Hematopoietic multipotent progenitor cell treated with erythropoietin and hydrocortisone succinate and interleukin-3 and kit ligand, for 6 days (in vitro differentiated cells): ENCODE measurements around the gene DYRK1A.

Experiments
- DNase-seq: peaks from one replicate; pipeline ENCODE4 v3.0.0-alpha.2; 2015

The DYRK1A gene

DNA sequence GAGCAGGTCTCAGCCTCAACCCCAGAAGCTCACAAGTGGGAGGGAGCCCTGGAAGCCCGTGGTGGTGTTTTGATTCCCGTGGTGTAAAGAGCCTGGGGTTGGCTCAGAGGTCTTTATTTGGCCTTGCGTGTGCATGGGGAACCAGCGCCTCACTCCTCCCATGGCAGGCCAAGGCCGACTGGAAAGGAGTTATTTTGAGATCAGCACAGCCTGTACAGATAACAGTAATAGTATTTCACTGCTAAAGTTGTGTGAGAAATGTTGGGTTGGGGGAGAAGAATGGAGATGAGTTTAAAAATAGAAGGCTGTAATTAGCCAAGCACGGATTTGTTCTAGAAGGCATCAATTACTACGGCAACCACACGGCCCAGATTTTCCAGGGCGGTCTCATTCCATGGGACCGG is 186.5 kb downstream of the DYRK1A start:
- no peak for DNase-seq

DNA sequence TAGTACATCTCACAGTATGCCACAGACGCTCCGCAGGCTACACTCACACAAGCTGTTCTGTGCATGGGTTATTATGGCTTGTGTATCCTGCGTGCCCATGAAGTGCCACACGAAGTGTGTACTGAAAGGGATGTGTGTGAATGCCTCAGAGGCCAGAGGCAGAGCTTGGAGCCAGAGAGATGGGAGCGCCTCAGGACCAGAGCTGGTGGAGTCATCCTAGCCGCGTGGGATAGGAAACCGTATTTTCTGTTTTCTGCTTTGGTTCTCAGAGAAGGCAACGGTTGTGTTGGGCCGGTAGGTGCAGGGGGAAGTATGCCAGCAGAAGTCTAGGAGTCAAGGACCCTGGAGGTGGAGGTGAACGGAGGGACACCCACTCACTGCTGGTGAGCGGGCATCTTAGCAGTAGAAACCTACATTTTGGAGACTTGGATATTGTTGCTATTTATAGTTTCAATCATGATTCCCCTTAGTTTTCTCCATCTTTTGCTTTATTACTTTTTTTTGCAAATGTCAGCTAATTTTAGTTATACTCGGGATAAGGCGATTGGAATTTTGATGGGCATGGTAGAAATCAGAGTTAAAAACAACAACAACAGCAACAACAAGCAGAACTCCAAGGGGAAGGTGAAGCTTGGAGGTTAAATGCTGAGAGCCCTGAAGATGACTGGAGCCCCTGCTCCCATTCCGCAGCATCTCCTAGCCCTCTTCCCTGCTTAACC is 188.2 kb downstream of the DYRK1A start:
- no peak for DNase-seq

GRCh38 chr21:37555672-37556261 is 189.2 kb downstream of the DYRK1A start:
- DNase-seq = no peak

DNA sequence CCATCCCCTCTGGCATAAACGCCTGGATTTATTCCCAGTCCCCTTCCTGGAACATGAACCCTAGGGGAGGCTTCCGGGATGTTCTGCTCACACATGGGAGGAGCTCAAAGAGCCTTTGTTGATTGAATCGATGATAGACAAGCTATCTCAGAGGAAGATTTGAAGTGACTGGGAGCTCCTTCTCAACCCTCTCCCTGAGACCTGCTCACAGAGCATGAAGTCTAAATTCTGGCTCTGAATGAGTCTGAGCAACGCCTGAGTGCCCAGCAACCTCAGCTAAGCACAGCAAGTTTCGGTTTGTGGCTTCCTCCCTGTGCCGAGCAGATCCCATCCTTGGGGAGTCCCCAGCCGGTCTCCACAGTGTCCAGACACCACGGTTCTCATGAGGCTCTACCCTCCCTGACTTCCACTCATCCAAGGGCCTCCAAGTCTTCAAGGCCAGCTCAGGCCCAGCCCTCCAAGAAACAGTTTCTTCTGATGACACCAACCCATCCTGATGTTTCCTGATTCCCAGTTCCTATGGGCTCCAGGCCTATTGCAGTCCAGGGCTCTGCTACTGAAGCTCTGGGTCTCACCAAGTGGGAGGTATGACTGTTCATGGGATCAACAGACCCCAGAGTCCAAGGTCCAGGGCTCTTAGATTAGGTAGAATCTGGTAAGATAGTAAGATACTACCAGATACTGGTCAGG is 190.8 kb downstream of the DYRK1A start:
- DNase-seq = no peak

DNA sequence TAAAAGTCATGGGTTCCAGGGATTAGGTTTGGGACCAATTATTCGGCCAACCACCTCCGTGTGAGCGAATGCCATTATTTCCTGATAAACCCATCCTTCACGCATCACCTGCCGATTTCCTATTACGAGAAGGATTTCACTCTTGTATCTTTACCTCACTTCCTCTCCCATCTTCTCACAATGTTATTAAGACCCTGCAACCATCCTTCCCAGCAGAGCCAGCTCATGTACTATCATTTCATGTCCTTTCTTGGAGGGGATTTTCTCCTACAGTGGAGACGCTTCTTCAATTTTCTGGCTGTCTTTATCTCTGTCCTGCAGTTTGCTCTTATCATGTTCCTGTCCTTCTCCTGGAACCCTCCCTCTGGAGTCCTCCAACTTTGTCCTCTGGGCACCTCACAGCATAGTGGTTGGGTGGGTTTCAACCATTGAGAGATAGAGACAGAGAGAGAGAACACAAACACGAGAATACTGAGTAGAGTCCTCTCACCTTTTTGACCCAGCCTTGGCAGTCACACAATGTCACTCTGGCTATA is 192.2 kb downstream of the DYRK1A start:
- DNase-seq = peak; percentile 55

GRCh38 chr21:37560385-37560784 is 193.8 kb downstream of the DYRK1A start:
- no peak for DNase-seq

- DNase-seq = no peak
These were observed 194.9 kb downstream of the DYRK1A start for GRCh38 chr21:37561506-37561905.

GRCh38 chr21:37561941-37562919 is 195.7 kb downstream of the DYRK1A start:
- no peak for DNase-seq

DNA sequence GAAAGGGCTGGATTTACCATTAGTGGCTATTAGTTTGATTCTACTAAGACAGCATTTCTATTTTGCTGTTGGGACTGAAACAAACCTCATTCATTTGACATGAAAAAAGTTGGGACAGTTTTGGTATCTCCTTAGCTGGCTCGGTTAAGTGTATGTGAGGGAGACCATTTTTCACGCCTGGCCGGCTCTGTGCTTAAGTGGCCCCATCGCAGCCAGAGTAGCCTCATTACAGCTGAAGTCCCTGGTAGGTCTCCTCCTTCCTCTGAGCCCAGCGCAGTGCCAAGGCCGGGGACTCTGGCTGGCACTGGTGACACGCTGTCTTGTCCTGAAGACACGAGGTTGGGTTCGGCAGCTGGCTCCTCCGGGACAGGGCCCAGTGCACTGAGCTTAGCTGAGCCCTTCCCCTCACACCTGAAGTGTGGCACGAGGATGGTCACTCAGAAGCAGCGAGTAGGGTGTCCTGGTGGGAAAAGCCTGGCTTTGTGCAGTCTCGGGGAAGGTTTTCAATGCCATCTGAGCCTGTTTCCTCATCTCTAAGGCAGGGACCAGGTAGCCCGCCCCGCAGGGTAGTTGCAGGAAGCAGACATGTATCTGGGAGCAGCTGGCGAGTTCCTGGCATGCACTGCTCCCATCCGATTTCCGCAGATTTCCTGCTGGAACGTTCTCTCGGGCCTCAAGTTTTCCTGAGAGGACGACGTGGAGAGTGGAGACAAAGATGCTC is 196.5 kb downstream of the DYRK1A start:
- no peak for DNase-seq

DNA sequence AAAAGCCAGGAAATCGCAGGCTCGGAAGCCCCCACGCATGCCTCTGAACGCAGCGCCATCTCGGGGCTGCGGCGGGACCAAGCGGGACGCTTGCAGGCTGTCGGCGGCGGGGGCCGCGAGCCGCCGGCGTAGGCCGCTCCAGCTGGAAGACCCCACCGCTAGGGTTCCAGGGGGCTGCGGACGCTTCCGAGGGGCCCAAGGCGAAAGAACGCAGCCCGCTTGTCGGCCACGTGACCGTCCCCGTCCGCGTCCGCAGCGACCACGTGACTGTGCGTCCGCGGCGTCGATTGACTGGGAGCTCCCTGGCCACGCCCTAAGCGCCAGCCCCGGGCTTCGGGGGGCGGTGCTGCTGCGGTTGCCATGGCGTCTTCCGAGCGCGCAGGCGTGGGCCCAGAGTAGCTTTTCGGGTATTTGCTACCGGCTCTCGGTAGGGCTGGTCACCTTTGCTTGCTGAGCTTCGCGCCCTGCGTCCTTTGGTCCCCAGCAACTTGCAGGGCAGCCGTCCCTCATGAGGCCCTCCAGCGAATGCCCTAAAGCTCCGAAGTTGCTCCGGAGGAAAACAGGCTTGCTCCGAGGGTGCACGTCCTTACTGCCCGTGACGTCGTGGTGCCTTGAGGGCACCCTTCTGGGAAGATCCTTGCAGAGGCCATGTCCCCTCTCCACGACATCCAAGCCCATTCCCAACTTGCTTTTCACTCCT is 197.2 kb downstream of the DYRK1A start:
- peak; percentile 96 for DNase-seq

- peak; percentile 91 for DNase-seq
These were observed 197.9 kb downstream of the DYRK1A start for GRCh38 chr21:37564341-37564923.

DNA sequence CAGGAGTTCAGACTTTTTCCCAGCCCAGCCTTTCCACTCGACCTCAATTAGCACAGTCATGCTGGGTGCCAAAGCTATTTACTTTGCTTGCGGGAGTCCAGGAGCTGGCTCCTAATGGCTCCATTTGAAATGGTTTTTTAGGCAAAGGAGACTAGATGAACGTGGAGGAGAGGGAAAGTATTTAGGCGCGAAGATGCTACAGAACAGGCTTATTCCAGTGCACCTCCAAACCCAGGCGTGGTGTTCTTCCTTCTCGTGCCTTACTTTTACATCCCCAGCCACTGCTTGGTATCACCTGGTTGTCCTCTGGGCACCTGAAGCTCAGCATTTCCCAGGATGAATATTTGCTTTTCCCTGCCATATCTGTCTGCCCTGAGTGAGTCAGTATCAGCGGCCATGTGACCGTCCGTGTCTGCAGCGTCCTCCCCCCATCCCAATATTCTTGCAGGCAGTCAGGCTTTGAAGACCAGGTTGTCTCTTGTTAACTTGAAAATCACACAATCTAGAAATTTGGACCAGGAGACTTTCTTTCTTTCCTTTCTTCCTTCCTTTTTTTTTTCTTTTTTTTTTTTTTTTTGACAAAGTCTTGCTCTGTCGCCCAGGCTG is 198.5 kb downstream of the DYRK1A start:
- DNase-seq = no peak

DNA sequence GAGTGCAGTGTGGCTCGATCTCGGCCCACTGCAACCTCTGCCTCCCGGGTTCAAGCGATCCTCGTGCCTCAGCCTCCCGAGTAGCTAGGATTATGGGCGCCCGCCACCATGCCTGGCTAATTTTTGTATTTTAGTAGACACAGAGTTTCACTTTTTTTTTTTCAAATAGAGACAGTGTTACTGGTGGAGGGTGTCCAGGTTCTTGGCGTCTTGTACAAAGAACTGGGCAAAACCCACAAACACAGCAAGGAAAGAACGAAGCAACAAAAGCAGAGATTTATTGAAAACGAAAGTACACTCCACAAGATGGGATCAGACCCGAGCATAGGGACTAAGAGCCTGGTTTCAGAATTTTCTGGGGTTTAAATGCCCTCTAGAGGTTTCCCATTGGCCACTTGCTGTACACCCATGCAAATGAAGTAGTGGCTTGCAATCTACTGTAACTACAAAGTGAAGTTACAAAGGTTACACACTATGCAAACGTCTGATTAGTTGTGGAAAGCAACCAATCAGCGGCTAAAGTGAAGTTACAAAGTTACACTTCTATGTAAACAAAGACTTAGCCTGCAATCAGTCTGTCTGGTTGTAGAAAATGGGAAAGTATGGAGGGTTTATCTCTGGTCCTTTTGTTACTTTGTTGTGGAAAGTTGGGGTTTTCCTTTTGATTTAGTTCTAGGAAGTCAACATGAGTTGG is 199.1 kb downstream of the DYRK1A start:
- DNase-seq = peak; percentile 60

DNA sequence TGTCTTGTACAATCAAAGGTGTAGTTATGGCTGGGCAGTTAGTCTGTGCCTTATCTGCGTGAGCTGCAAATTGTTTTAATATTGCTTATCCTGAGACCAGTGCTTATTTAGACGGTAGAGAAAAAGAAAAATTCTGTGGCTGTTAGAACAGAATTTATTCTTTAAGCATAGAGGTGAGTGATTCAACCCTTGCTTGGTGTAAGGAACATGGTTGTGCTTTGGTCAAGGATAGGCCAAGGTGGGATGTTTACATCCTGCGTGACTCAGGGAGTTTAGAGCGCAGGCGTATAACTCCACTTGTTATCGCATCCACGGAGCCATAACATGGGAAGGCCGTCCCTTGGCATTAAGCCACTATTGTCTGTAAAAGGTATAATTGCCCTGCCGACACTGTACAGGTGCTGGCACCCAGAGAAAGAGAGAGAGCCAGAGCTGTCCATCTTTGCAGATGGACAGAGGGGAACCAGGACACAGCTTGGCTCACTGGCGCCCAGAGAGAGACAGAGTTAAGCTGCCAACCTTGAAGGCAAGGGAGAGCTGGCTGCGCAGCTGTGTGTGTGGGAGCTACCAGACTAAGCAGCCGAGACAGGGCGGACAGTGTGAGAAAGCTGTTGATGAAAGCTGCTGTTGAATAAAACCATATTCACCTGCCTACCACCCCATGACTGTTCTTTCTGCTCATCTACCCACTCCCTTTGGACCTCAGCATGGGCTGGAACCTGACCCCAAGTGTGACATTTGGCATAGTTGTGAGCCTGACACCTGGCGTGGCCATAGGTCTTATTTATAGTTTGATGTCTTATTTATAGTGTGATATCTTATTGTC is 200.4 kb downstream of the DYRK1A start:
- no peak for DNase-seq

DNA sequence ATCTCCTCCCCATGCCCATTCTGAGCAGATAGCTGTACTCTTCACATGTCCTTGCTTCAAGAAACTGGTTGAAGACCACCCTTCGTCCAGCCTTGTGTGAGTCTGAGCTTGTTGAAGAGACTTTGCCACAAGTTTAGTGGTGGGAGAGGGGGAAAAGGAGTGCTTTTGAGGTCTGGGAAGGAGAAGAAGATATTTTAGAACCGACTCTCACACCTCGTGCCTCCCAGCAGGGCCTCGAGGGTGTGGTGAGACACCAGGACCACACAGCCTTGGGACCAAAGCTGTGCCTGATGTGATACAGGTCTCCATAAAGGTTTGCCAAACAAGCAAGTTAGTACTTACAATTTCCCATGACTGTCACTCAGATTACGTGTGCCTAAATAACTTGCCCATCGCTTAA is 201.8 kb downstream of the DYRK1A start:
- no peak for DNase-seq

GRCh38 chr21:37568916-37569315 is 202.3 kb downstream of the DYRK1A start:
- DNase-seq = no peak

- DNase-seq = no peak
These were observed 204.9 kb downstream of the DYRK1A start for GRCh38 chr21:37571442-37571841.

DNA sequence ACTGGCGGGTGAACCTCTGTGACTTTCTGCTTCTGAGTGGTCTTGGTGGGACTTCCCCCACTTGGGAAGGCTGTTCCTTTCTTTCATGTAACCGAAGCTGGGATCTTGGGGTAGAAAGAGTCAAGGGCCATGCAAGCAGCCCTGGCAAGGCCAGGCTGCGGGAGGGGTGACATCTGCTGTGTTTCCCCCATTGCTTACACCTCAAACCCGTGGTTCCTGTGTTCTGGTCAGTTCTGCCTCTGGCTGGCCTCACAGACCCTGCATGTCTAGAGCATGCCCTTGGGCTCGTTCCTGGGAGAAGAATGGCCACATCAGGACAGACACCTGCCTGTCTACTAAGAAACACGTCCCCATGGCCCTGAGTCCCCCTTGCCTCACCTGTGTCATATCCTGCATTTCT is 207.7 kb downstream of the DYRK1A start:
- DNase-seq = no peak

GRCh38 chr21:37574751-37575150 is 208.2 kb downstream of the DYRK1A start:
- DNase-seq = no peak
